DND-41 (cell line): ENCODE results near the gene ZMYND15.
"Not testable (repeated sequence)": the region's sequence is repeated elsewhere in the genome, so short reads cannot be mapped to it uniquely, and the experiment has no call there.

Experiments
- ATAC-seq: fragments of 200-7000 bp; cut with Tn5 transposase; 3 replicates; pipeline ENCODE4 v1.9.1; 2021; ENCODE audit warnings: low read depth; ENCODE audit not compliant: insufficient read depth
- DNase-seq: peaks from one replicate; pipeline ENCODE4 v3.0.0-alpha.2; 2020
- H2AFZ ChIP-seq: 2 replicates; pipeline ENCODE4 v1.6.0; 2012; ENCODE audit warnings: low read depth, low read length
- H3K27ac ChIP-seq: 2 replicates; pipeline ENCODE4 v1.5.1; 2012; ENCODE audit warnings: low read length, inconsistent platforms
- H3K27me3 ChIP-seq: fragments of 200-600 bp; sonication (generic); 2 replicates; pipeline ENCODE4 v1.6.0; 2012; ENCODE audit warnings: low read length, mild to moderate bottlenecking, inconsistent platforms; ENCODE audit not compliant: insufficient read depth, poor library complexity
- H3K36me3 ChIP-seq: 2 replicates; pipeline ENCODE4 v1.5.1; 2012; ENCODE audit warnings: low read length, inconsistent platforms; ENCODE audit not compliant: insufficient read depth
- H3K4me1 ChIP-seq: 2 replicates; pipeline ENCODE4 v1.5.1; 2012; ENCODE audit warnings: mild to moderate bottlenecking, low read length; ENCODE audit not compliant: insufficient read depth
- H3K4me2 ChIP-seq: 2 replicates; pipeline ENCODE4 v1.6.0; 2012; ENCODE audit warnings: mild to moderate bottlenecking, moderate library complexity, low read length, inconsistent platforms; ENCODE audit not compliant: insufficient read depth
- H3K4me3 ChIP-seq, 2 experiments: fragments of 200-600 bp in 1 of 2; shearing (Covaris generic) in 1 of 2; 2 replicates each; pipeline ENCODE4 v1.5.1; 2012 to 2016; ENCODE audit warnings: inconsistent platforms in 2 of 2, low read length in 2 of 2, mild to moderate bottlenecking in 2 of 2, low read depth in 1 of 2, moderate library complexity in 1 of 2
- H3K79me2 ChIP-seq: 2 replicates; pipeline ENCODE4 v1.6.0; 2012; ENCODE audit warnings: low read length, inconsistent platforms; ENCODE audit not compliant: insufficient read depth
- H3K9ac ChIP-seq: 2 replicates; pipeline ENCODE4 v1.6.0; 2012; ENCODE audit warnings: low read depth, mild to moderate bottlenecking, inconsistent platforms, low read length, moderate library complexity
- H3K9me3 ChIP-seq: 2 replicates; pipeline ENCODE4 v1.5.1; 2012; ENCODE audit warnings: low read length, moderate library complexity, mild to moderate bottlenecking, inconsistent platforms; ENCODE audit not compliant: insufficient read depth, severe bottlenecking
- H4K20me1 ChIP-seq: 2 replicates; pipeline ENCODE4 v1.6.0; 2012; ENCODE audit warnings: low read length; ENCODE audit not compliant: insufficient read depth
- CTCF ChIP-seq: IDR thresholded peaks from 2 replicates; pipeline ENCODE4 v1.5.1; 2012; ENCODE audit warnings: borderline replicate concordance, low read length, moderate library complexity, mild to moderate bottlenecking; ENCODE audit not compliant: poor library complexity, severe bottlenecking; ENCODE audit errors: extremely low read depth
- EZH2 ChIP-seq: IDR thresholded peaks from 3 replicates; pipeline ENCODE4 v1.6.1; 2012; ENCODE audit warnings: borderline replicate concordance, low read depth, mild to moderate bottlenecking, moderate library complexity, low read length, inconsistent platforms; ENCODE audit not compliant: severe bottlenecking

ZMYND15 gene

GRCh38 chr17:4711661-4712181, 27.9 kb upstream of the ZMYND15 start:
- ATAC-seq (no peak), DNase-seq (no peak)
- Histone ChIP-seq H2AFZ (no peak overlapping the region), H3K4me2 (peak overlapping the region; percentile 94), H4K20me1 (peaks cover 29% of the 10 kb centered on the region), H3K4me1 (peaks cover 59% of the 10 kb centered on the region), H3K27ac (peak overlapping the region; percentile 74), H3K79me2 (peaks cover 44% of the 10 kb centered on the region), H3K4me3 (peak overlapping the region in 1 of 2 experiments; percentile 71; a peak in 3 of 4 replicates), H3K36me3 (peaks cover 23% of the 10 kb centered on the region), H3K9ac (peak overlapping the region; percentile 72), H3K9me3 (no peaks in the 10 kb centered on the region), H3K27me3 (no peaks in the 10 kb centered on the region)
- TF ChIP-seq EZH2 (no peak), CTCF (no peak)

GRCh38 chr17:4712526-4712925, 27.1 kb upstream of the ZMYND15 start:
- ATAC-seq (no peak), DNase-seq (no peak)
- TF ChIP-seq CTCF: no peak
- no peak for TF ChIP-seq EZH2
- H2AFZ ChIP-seq: no peak overlapping the region
- H3K4me1 ChIP-seq: peaks cover 59% of the 10 kb centered on the region
- H3K36me3 ChIP-seq: peaks cover 31% of the 10 kb centered on the region
- H4K20me1 ChIP-seq: peaks cover 36% of the 10 kb centered on the region
- H3K9me3 ChIP-seq: no peaks in the 10 kb centered on the region
- peak overlapping the region; percentile 94 for H3K4me2 ChIP-seq
- H3K27ac ChIP-seq: 0 out of 2 replicates have a peak overlapping the region, but pooled peaks have one; percentile 18
- peak overlapping the region in 1 of 2 experiments; percentile 71; a peak in 1 of 4 replicates for H3K4me3 ChIP-seq
- no peaks in the 10 kb centered on the region for H3K27me3 ChIP-seq
- H3K79me2 ChIP-seq: peaks cover 44% of the 10 kb centered on the region
- peak overlapping the region; percentile 72; the same call in 1 of the 2 replicates for H3K9ac ChIP-seq

DNA sequence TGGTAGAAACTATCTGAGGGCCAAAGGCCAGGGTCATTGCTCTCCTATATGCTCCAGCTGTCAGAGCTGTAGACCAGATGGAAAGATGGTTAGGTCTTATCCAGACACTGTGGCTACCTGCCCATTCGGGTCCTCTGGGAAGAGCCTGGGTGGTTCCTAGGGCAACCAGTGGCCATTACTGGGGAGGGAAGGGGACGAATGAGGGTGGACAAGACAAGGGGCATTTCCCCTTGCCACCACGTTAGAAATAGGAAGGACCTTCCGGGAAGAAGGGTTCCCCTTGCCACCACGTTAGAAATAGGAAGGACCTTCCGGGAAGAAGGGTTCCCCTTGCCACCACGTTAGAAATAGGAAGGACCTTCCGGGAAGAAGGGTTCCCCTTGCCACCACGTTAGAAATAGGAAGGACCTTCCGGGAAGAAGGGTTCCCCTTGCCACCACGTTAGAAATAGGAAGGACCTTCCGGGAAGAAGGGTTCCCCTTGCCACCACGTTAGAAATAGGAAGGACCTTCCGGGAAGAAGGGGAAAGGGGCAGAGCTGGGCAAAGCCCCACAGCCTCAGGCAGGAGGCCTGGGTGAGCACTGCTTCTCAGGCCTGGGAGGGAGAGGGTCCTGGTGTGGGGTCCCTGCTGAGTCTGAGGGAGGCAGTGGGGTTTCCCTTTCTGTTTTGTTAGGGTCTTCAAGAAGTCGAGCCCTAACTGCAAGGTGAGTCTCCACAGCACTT, 25.1 kb upstream of the ZMYND15 start:
- H3K4me2 ChIP-seq: peak overlapping the region; percentile 57
- H3K4me3 ChIP-seq: peak overlapping the region in 1 of 2 experiments; percentile 46; a peak in 2 of 4 replicates
- H3K36me3 ChIP-seq: peaks cover 51% of the 10 kb centered on the region
- peak overlapping the region; percentile 47 for H3K9ac ChIP-seq
- not testable (repeated sequence) for H3K9me3 ChIP-seq, DNase-seq, H2AFZ ChIP-seq, H3K27me3 ChIP-seq
- peaks cover 44% of the 10 kb centered on the region for H3K79me2 ChIP-seq
- peak overlapping the region; percentile 83 for H3K27ac ChIP-seq
- H4K20me1 ChIP-seq: peaks cover 37% of the 10 kb centered on the region
- peak; percentile 1; the same call in 2 of the 3 replicates for ATAC-seq
- peaks cover 49% of the 10 kb centered on the region for H3K4me1 ChIP-seq
